ENCODE data around the gene ZSCAN25.

ZSCAN25 gene

DNA sequence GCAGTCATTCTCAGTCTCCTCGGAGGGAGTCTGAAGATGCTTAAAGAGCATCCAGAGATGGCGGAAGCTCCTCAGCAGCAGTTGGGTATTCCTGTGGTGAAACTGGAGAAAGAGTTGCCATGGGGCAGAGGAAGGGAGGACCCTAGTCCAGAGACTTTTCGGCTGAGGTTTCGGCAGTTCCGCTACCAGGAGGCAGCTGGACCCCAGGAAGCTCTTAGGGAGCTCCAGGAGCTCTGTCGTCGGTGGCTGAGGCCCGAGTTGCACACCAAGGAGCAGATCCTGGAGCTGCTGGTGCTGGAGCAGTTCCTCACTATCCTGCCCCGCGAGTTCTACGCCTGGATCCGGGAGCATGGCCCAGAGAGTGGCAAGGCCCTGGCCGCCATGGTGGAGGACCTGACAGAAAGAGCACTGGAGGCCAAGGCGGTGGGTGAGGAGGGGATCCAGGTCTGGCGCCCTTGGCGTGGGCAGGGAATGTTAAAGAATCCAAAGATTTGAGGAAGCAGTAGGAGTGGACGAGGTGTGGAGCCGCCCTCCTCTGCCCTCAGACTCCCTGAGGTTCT lies 2.9 kb downstream of the ZSCAN25 start:
- peaks cover 59 to 63% (median 62%) of the 10 kb centered on the region in 3 donors for H3K36me3 ChIP-seq
- H3K4me3 ChIP-seq = no peak overlapping the region
- peak in 1 of 2 donors; percentile 48 for DNase-seq
- no peaks in the 10 kb centered on the region for H3K27me3 ChIP-seq
- TF ChIP-seq, protein P1, sequence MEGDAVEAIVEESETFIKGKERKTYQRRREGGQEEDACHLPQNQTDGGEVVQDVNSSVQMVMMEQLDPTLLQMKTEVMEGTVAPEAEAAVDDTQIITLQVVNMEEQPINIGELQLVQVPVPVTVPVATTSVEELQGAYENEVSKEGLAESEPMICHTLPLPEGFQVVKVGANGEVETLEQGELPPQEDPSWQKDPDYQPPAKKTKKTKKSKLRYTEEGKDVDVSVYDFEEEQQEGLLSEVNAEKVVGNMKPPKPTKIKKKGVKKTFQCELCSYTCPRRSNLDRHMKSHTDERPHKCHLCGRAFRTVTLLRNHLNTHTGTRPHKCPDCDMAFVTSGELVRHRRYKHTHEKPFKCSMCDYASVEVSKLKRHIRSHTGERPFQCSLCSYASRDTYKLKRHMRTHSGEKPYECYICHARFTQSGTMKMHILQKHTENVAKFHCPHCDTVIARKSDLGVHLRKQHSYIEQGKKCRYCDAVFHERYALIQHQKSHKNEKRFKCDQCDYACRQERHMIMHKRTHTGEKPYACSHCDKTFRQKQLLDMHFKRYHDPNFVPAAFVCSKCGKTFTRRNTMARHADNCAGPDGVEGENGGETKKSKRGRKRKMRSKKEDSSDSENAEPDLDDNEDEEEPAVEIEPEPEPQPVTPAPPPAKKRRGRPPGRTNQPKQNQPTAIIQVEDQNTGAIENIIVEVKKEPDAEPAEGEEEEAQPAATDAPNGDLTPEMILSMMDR (IDR thresholded peaks at IDR 0.05) = no peak
- H3K27ac ChIP-seq = no peak overlapping the region
- H3K4me1 ChIP-seq = peaks cover 0 to 16% (median 15%) of the 10 kb centered on the region in 4 donors
- intact Hi-C loops (cut with DNase I; ENCODE audit: low total_unique reads) = no loop called here
- no peaks in the 10 kb centered on the region for H3K9me3 ChIP-seq

DNA sequence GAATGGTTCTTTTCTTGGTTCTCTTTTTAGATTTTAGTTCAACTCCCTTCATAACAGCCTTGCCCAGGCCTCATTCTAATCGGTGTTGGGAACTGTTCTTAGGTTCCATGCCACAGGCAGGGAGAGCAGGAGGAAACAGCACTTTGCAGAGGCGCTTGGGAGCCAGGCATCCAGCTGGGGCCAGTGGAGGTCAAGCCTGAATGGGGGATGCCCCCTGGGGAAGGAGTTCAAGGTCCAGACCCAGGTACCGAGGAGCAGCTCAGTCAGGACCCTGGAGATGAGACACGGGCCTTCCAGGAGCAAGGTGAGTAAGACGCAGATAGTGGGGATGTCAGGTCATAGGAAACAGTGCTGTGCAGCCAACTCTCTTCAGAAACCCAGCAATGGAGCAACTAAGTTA lies 4.5 kb downstream of the ZSCAN25 start:
- TF ChIP-seq, protein P1 (IDR thresholded peaks at IDR 0.05) = no peak
- H3K4me3 ChIP-seq = no peak overlapping the region
- H3K4me1 ChIP-seq = peaks cover 0 to 16% (median 11%) of the 10 kb centered on the region in 4 donors
- no peaks in the 10 kb centered on the region for H3K27me3 ChIP-seq
- peaks cover 72 to 79% (median 78%) of the 10 kb centered on the region in 3 donors for H3K36me3 ChIP-seq
- intact Hi-C loops (cut with DNase I; ENCODE audit: low total_unique reads) = no loop called here
- peak in 1 of 2 donors; percentile 39 for DNase-seq
- H3K9me3 ChIP-seq = no peaks in the 10 kb centered on the region
- no peak overlapping the region for H3K27ac ChIP-seq

DNA sequence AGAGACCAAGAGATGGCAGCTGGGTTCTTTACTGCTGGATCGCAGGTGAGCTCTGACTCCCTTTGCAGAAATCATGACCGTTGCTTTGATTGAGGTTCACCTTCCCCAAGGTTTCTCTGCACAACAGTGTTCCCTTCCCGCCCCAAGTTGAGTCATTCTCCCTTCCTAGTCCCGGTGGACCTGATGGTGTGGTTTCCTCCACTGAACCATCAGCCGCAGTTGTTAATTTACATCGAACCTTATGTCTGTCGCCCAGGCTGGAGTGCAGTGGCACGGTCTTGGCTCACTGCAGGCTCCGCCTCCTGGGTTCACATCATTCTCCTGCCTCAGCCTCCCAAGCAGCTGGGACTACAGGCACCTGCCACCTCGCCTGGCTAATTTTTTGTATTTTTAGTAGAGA lies 5.8 kb downstream of the ZSCAN25 start:
- TF ChIP-seq, protein P1 (IDR thresholded peaks at IDR 0.05) = no peak
- peaks cover 0 to 11% (median 7%) of the 10 kb centered on the region in 4 donors for H3K4me1 ChIP-seq
- DNase-seq = peak in 1 of 2 donors; percentile 13
- no peak overlapping the region for H3K27ac ChIP-seq
- intact Hi-C loops (cut with DNase I; ENCODE audit: low total_unique reads) = no loop called here
- no peak overlapping the region for H3K4me3 ChIP-seq
- peaks cover 85 to 92% (median 90%) of the 10 kb centered on the region in 3 donors for H3K36me3 ChIP-seq
- no peaks in the 10 kb centered on the region for H3K27me3 ChIP-seq
- H3K9me3 ChIP-seq = no peaks in the 10 kb centered on the region

DNA sequence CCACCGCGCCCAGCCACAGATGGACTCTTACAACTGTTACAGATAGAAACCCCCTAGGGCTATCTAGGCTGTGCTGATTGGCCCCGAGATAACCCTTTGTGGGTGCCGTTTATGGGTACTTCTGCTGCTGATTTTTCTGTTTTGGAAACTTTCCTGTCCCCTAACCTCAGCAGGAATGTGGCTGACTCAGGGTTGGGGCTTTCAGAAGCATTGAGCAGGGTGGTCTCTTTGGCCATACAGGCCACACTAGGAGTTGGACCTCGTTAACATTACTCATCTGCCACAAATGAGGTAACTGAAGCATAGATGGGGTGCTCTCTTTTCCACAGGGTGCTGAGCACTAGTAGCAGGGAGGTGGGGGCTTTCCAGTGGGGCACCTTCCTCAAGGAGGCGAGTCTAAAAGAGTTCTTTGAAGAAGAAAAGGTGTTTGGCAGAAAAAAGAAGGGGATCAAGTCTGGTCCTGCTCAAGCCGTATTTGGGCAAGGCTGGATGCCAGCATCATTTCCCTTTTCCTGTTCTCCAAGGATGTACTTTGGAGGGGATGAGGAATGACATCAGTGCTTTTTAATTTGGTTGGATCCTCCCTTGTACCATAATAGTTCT lies 6.4 kb downstream of the ZSCAN25 start:
- Histone ChIP-seq H3K36me3 (peaks cover 91 to 98% (median 96%) of the 10 kb centered on the region in 3 donors), H3K4me1 (peaks cover 0 to 5% (median under 1%) of the 10 kb centered on the region in 4 donors), H3K4me3 (no peak overlapping the region), H3K27me3 (no peaks in the 10 kb centered on the region), H3K27ac (no peak overlapping the region), H3K9me3 (no peaks in the 10 kb centered on the region)
- DNase-seq = peak in 1 of 2 donors; percentile 17
- intact Hi-C loops (cut with DNase I; ENCODE audit: low total_unique reads) = no loop called here
- TF ChIP-seq, protein P1 (IDR thresholded peaks at IDR 0.05) = no peak

DNA sequence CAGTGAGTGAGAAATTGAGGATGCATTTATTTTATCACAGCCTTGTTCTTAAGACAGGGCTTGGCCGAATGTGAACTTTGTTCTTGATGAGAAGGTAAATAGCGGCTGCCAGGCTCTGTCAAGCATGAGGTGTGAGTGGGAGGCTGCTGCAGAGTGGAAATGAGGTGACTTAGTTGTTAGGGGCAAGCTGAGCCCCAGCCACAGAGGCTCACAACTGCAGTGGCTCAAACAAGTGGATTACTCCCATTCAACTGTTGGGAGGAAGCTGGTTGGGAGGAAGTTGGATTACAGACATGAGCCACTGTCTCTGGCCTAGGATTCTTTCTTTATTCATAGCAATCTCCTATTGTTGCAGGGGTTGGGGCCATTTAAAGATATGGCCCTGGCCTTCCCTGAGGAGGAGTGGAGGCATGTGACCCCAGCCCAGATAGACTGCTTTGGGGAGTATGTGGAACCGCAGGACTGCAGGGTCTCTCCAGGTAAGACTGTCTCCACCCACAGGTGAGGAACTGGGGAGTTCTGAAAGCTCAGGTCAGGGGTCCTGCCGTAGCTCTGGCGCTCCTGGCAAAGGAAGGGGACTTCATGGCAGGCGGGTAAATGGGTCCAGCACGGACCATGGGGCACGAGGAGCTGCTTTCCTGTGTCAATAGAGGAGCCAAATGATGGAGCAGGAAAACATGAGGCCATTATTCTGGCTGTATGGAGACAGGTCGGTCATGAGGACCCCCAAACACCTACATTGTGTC lies 7.1 kb downstream of the ZSCAN25 start:
- Histone ChIP-seq H3K4me1 (peaks cover 0 to 4% (median 0%) of the 10 kb centered on the region in 4 donors), H3K27ac (no peak overlapping the region), H3K27me3 (no peaks in the 10 kb centered on the region), H3K4me3 (no peak overlapping the region), H3K9me3 (no peaks in the 10 kb centered on the region), H3K36me3 (peaks cover 95 to 99% (median 99%) of the 10 kb centered on the region in 3 donors)
- intact Hi-C loops (cut with DNase I; ENCODE audit: low total_unique reads) = no loop called here
- DNase-seq = peak in 1 of 2 donors; percentile 45
- TF ChIP-seq, protein P1 (IDR thresholded peaks at IDR 0.05) = no peak
